HepG2 (cell line): Measurements from ENCODE around the gene ZDHHC18. TPM values are rescaled to one million over a fixed set of nuclear protein-coding genes. Genes with fewer than 3 reads are reported as not detected.

ENCODE experiments used
- ARNTL ChIP-seq: sonication (generic); formaldehyde crosslinking; IDR thresholded peaks from 2 replicates; pipeline ENCODE4 v1.4.0; 2020; ENCODE audit warnings: mild to moderate bottlenecking, missing genetic modification reagents
- GFI1 ChIP-seq: sonication (generic); formaldehyde crosslinking; IDR thresholded peaks from 2 replicates; pipeline ENCODE4 v1.5.0; 2020; ENCODE audit warnings: missing genetic modification reagents, mild to moderate bottlenecking, borderline replicate concordance
- HOXA7 ChIP-seq: sonication (generic); formaldehyde crosslinking; IDR thresholded peaks from 2 replicates; pipeline ENCODE4 v1.8.1; 2022; ENCODE audit warnings: mild to moderate bottlenecking, missing genetic modification reagents, moderate library complexity
- KDM3A ChIP-seq: IDR thresholded peaks from 2 replicates; pipeline ENCODE4 v1.6.1; 2018; ENCODE audit warnings: low read depth, missing compliant biosample characterization
- KLF16 ChIP-seq, 2 experiments: sonication (generic) in 1 of 2; formaldehyde crosslinking in 1 of 2; IDR thresholded peaks; 2 replicates each; pipeline versions ENCODE4 v1.6.1 to v1.8.0; 2016 to 2023; ENCODE audit warnings: missing genetic modification reagents in 2 of 2, missing compliant biosample characterization in 1 of 2
- NCOA2 ChIP-seq: sonication (generic); formaldehyde crosslinking; IDR thresholded peaks from 2 replicates; pipeline ENCODE4 v1.8.0; 2022; ENCODE audit warnings: inconsistent platforms
- PAF1 ChIP-seq: IDR thresholded peaks from 2 replicates; pipeline ENCODE4 v1.6.1; 2016; ENCODE audit warnings: missing genetic modification reagents, missing compliant biosample characterization
- SIN3B ChIP-seq: fragments of 150-350 bp; IDR thresholded peaks from 2 replicates; pipeline ENCODE4 v1.6.1; 2014; ENCODE audit warnings: low read length
- TEAD2 ChIP-seq: sonication (generic); formaldehyde crosslinking; IDR thresholded peaks from 2 replicates; pipeline ENCODE4 v1.9.0; 2021; ENCODE audit warnings: missing genetic modification reagents
- TMF1 ChIP-seq: sonication (generic); formaldehyde crosslinking; IDR thresholded peaks from 2 replicates; pipeline ENCODE4 v1.8.1; 2022; ENCODE audit warnings: low read depth, missing genetic modification reagents
- TP53 ChIP-seq: sonication (generic); formaldehyde crosslinking; conservative IDR thresholded peaks from 2 replicates; pipeline ENCODE4 v1.4.0; 2020; ENCODE audit warnings: missing genetic modification reagents
- U2AF2 ChIP-seq: fragments of 200-400 bp; formaldehyde crosslinking; IDR thresholded peaks from 2 replicates; pipeline ENCODE4 v1.6.1; 2017; ENCODE audit warnings: low read depth, mild to moderate bottlenecking, low read length
- ZBTB42 ChIP-seq: sonication (generic); formaldehyde crosslinking; IDR thresholded peaks from 2 replicates; pipeline ENCODE4 v1.5.0; 2020; ENCODE audit warnings: mild to moderate bottlenecking, missing genetic modification reagents
- ZFP41 ChIP-seq: sonication (generic); formaldehyde crosslinking; IDR thresholded peaks from 2 replicates; pipeline ENCODE4 v1.4.0; 2020; ENCODE audit warnings: mild to moderate bottlenecking, missing genetic modification reagents, borderline replicate concordance
- ZFP90 ChIP-seq: sonication (generic); formaldehyde crosslinking; IDR thresholded peaks from 2 replicates; pipeline ENCODE4 v1.8.0; 2022; ENCODE audit warnings: missing genetic modification reagents, mild to moderate bottlenecking, inconsistent platforms, borderline replicate concordance
- ZKSCAN8 ChIP-seq: IDR thresholded peaks from 2 replicates; pipeline ENCODE4 v1.6.1; 2016; ENCODE audit warnings: borderline replicate concordance, missing genetic modification reagents, missing compliant biosample characterization
- ZNF761 ChIP-seq: sonication (generic); formaldehyde crosslinking; conservative IDR thresholded peaks from 2 replicates; pipeline ENCODE4 v1.4.0; 2020; ENCODE audit warnings: mild to moderate bottlenecking, missing genetic modification reagents
- ZNF781 ChIP-seq: sonication (generic); formaldehyde crosslinking; IDR thresholded peaks from 2 replicates; pipeline ENCODE4 v1.5.1; 2020; ENCODE audit warnings: borderline replicate concordance, mild to moderate bottlenecking, missing genetic modification reagents; ENCODE audit errors: not compliant biosample characterization
- ZNF816 ChIP-seq: sonication (generic); formaldehyde crosslinking; IDR thresholded peaks from 2 replicates; pipeline ENCODE4 v1.8.0; 2022; ENCODE audit warnings: missing genetic modification reagents, mild to moderate bottlenecking, borderline replicate concordance
- ZSCAN9 ChIP-seq: IDR thresholded peaks from 2 replicates; pipeline ENCODE4 v1.6.1; 2016; ENCODE audit warnings: borderline replicate concordance
- polyA plus RNA-seq, 8 experiments: library from polyadenylated mRNA; depleted of rRNA in 3 of 8; stranded (reverse) in 7 of 8; unstranded in 1 of 8; fragments of >200 nt; fragmentation: Illumina TruSeq in 4 of 8; extraction: Trizol in 4 of 8; gene quantifications; 2 replicates each; pipeline versions ENCODE4 v1.2.1 to v1.2.3, GENCODE V29; 2011 to 2016; ENCODE audit warnings: low read depth in 4 of 8, missing spikeins in 1 of 8, mixed read lengths in 1 of 8; ENCODE audit not compliant: insufficient read depth in 1 of 8
- total RNA-seq, 5 experiments: library from RNA; depleted of rRNA; stranded (reverse); fragments of >200 nt; fragmentation: Illumina TruSeq; extraction: Trizol; gene quantifications; 2 replicates each; pipeline ENCODE4 v1.2.3, GENCODE V29; 2016; ENCODE audit warnings: low read depth in 1 of 5
- TF ChIP-seq, protein P1 (sequence below): IDR thresholded peaks from 2 replicates; pipeline ENCODE4 v1.6.1; 2016; ENCODE audit warnings: low read depth, missing genetic modification reagents, missing compliant biosample characterization
- TF ChIP-seq, protein P2 (sequence below), 2 experiments: sonication (generic) in 1 of 2; formaldehyde crosslinking in 1 of 2; IDR thresholded peaks; 2 replicates each; pipeline versions ENCODE4 v1.4.0 to v1.6.1; 2018 to 2020; ENCODE audit warnings: missing genetic modification reagents in 2 of 2, borderline replicate concordance in 1 of 2, low read depth in 1 of 2, mild to moderate bottlenecking in 1 of 2, missing biosample characterization in 1 of 2

Gene ZDHHC18
- total and polyA plus RNA-seq, 2 of the 13 experiments (the other 11 are each of a cell fraction or from before 2014, with no cell fraction given), result 13.2 to 35.3 TPM

DNA sequence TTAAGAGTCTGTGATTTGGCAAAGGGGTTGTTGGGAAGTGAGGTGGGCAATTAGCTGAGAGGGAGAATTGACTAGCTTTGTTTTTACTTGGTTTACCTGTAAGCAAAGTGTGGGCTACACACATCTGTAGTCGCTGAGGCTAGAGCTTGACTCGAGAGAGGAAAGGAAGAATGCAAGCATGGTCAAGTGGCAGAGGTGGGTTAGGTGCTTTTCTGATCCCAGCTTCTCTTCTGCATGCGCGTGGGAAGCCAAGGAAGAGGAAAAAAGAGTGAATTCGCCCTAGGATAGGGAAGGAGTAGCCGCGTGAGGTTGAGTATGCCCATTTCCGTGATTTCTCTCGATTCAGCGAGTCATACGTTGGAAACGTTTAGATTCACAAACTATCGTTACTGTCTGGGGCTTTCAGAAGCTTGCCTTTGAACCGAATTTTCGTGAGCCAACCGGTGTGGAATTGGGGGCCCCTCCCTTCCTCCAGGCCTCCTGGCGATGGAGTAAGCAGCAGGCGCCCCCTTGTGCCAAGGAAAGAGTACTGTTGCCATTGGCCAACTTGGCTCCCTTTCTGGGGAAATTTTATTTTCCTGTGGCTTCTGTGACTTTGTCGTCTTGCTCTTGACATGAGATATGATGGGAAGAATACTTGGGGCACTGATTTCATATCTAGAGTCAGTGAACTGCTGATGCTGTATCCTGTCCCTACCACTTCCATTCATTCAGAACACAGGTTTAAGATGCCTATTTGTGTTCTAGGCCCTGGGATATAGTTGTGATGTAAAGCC lies 37.5 kb upstream of the ZDHHC18 start (continued):
- TF ChIP-seq NCOA2 (CRISPR knock-in tag) (no peak), GFI1 (CRISPR knock-in tag) (0 out of 2 replicates have a peak, but pooled peaks have one; percentile 35), ZNF816 (CRISPR knock-in tag) (no peak), ZKSCAN8 (CRISPR knock-in tag) (no peak), PAF1 (CRISPR knock-in tag) (no peak), TMF1 (CRISPR knock-in tag) (no peak), KDM3A (CRISPR knock-in tag) (peak; percentile 87; the same call in 1 of the 2 replicates), ZFP90 (CRISPR knock-in tag) (no peak), TP53 (CRISPR knock-in tag) (no peak), ZNF781 (no peak), TEAD2 (CRISPR knock-in tag) (no peak), ZSCAN9 (CRISPR knock-in tag) (no peak), ARNTL (CRISPR knock-in tag) (no peak), ZNF761 (CRISPR knock-in tag) (no peak), KLF16 (CRISPR knock-in tag; IDR thresholded peaks at IDR 0.05) (peak in 1 of 2 experiments; percentile 47; a peak in 1 of 4 replicates), U2AF2 (no peak), ZFP41 (CRISPR knock-in tag) (no peak), HOXA7 (CRISPR knock-in tag) (no peak), SIN3B (0 out of 2 replicates have a peak, but pooled peaks have one; percentile 39), ZBTB42 (CRISPR knock-in tag) (0 out of 2 replicates have a peak, but pooled peaks have one; percentile 61)
- TF ChIP-seq, protein P1, sequence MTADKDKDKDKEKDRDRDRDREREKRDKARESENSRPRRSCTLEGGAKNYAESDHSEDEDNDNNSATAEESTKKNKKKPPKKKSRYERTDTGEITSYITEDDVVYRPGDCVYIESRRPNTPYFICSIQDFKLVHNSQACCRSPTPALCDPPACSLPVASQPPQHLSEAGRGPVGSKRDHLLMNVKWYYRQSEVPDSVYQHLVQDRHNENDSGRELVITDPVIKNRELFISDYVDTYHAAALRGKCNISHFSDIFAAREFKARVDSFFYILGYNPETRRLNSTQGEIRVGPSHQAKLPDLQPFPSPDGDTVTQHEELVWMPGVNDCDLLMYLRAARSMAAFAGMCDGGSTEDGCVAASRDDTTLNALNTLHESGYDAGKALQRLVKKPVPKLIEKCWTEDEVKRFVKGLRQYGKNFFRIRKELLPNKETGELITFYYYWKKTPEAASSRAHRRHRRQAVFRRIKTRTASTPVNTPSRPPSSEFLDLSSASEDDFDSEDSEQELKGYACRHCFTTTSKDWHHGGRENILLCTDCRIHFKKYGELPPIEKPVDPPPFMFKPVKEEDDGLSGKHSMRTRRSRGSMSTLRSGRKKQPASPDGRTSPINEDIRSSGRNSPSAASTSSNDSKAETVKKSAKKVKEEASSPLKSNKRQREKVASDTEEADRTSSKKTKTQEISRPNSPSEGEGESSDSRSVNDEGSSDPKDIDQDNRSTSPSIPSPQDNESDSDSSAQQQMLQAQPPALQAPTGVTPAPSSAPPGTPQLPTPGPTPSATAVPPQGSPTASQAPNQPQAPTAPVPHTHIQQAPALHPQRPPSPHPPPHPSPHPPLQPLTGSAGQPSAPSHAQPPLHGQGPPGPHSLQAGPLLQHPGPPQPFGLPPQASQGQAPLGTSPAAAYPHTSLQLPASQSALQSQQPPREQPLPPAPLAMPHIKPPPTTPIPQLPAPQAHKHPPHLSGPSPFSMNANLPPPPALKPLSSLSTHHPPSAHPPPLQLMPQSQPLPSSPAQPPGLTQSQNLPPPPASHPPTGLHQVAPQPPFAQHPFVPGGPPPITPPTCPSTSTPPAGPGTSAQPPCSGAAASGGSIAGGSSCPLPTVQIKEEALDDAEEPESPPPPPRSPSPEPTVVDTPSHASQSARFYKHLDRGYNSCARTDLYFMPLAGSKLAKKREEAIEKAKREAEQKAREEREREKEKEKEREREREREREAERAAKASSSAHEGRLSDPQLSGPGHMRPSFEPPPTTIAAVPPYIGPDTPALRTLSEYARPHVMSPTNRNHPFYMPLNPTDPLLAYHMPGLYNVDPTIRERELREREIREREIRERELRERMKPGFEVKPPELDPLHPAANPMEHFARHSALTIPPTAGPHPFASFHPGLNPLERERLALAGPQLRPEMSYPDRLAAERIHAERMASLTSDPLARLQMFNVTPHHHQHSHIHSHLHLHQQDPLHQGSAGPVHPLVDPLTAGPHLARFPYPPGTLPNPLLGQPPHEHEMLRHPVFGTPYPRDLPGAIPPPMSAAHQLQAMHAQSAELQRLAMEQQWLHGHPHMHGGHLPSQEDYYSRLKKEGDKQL, result no peak
- TF ChIP-seq, protein P2, sequence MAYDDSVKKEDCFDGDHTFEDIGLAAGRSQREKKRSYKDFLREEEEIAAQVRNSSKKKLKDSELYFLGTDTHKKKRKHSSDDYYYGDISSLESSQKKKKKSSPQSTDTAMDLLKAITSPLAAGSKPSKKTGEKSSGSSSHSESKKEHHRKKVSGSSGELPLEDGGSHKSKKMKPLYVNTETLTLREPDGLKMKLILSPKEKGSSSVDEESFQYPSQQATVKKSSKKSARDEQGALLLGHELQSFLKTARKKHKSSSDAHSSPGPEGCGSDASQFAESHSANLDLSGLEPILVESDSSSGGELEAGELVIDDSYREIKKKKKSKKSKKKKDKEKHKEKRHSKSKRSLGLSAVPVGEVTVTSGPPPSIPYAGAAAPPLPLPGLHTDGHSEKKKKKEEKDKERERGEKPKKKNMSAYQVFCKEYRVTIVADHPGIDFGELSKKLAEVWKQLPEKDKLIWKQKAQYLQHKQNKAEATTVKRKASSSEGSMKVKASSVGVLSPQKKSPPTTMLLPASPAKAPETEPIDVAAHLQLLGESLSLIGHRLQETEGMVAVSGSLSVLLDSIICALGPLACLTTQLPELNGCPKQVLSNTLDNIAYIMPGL (CRISPR knock-in tag; IDR thresholded peaks at IDR 0.05; ENCODE audit: borderline replicate concordance in 1 of 2, low read depth in 1 of 2), result peak; percentile 17 to 81; a peak in 2 of 4 replicates
